Dedifferentiated amniotic fluid mesenchymal stem cell (primary cell): ENCODE measurements around the gene RHOA.
A peak's percentile ranks its signal among the peaks of the same experiment; 100 is the strongest.

Experiments
- DNase-seq: peaks from one replicate; pipeline ENCODE4 v3.0.0-alpha.2; 2016; ENCODE audit errors: extremely low spot score

Gene RHOA

GRCh38 chr3:49411968-49412631 is at the start of gene RHOA, which contains the start of gene TCTA:
RHOA (minus strand) TSS chr3:49411976; CDS start chr3:49375589, 36,387 bp downstream.
TCTA (plus strand) TSS chr3:49412423; CDS start chr3:49412427, 4 bp downstream.
- DNase-seq: peak; percentile 100

GRCh38 chr3:49460956-49461355 is 49.2 kb upstream of the RHOA start:
- DNase-seq: no peak

DNA sequence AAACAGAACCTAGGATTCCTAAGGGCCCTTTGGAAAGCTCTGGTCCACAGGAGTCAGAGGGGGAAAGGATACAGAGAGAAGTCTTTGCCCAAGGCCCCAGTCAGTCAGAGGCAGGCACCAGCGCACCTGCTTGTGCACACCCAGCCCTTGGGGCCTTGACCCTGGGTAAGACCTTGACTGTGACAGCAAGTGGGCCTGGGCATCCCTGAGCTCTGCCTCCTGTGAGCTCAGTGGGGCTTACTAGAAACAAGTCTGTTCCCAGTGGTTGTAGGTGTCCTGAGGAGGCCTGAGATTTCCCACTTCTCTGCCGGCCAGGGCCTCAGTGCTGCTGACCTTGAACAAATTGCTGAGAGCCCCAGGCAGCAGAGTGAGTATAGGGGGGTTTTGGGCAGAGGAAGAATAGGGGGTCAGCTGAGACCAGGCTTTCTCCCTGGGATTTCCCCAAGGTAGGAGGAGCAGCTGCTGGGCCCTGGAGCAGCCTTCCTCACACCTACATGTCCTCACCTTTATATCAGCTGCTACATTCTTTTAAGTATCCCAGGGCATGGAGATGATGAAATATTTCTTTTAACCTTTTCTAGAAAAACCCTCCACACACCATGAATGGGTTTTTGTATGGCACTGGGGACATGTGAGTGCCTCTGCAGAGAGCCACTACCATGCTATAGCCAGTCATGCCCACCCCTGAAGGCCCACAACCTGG is 48.6 kb upstream of the RHOA start:
- DNase-seq: no peak

- DNase-seq: no peak
These were observed 44.7 kb upstream of the RHOA start for GRCh38 chr3:49456466-49456865.

- no peak for DNase-seq
These were observed 43.3 kb upstream of the RHOA start for GRCh38 chr3:49454898-49455681.

GRCh38 chr3:49454458-49454857 is 42.7 kb upstream of the RHOA start:
- DNase-seq: no peak

GRCh38 chr3:49453621-49454020 is 41.8 kb upstream of the RHOA start:
- DNase-seq: no peak

DNA sequence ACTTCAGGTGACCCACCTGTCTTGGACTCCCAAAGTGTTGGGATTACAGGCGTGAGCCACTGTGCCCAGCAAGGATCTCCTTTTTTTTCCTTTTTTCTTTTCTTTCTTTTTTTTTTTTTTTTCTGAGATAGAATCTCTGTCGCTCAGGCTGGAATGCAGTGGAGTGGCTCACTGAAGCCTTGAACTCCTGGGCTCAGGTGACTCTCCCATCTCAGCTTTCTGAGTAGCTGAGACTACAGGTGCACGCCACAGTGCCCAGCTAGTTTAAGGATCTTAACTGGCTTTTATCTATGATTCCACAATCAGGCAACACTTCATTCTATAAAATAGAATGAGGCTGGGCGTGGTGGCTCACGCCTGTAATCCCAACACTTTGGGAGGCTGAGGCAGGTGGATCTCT is 33.6 kb upstream of the RHOA start:
- DNase-seq: no peak

DNA sequence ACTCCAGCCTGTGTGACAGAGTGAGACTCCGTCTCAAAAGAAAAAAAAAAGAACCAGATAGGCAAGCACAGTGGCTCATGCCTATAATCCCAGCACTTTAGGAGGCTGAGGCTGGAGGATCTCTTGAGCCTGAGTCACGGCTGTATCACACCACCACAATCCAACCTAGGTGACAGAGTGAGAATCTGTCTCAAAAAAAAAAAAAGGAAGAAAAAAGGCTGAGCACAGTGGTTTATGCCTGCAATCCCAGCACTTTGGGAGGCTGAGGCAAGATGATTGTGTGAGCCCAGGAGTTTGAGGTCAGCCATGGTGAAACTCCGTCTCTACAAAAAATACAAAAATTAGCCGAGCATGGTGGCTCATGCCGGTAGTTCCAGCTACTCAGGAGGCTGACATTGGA is 23.0 kb upstream of the RHOA start:
- DNase-seq: no peak

DNA sequence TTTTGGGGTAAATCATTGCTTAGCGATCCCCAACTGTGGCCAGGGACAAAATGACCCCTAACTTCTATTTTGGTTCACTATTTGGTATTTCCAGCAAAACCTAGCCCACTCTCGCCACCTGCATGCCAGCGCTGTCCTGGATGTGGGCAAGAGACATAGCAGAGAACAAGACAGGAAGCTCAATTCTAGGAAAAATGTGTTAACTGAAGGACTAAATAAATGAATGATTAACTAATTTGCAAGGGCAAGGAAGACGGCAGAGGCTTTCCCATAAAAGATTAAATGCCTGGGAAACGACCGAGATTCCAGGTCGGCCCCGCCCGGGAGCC is 16.9 kb upstream of the RHOA start:
- DNase-seq: no peak

DNA sequence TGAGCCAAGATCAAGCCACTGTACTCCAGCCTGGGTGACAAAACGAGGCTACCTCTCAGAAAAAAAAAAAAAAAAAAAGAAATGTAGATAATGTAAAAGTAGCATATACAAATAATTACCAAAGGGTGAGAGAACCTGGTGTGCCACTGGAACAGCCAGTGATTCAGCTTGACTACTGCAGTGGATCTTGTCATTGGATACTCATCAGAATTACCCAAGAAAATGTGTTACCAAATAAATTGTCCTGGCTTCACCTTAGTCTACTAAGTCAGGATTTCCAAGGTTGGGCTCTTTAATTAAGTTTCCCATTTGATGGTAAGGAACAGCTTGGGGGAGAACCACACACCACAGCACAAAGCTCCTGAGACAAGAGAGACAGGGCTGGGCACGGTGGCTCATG is 15.8 kb upstream of the RHOA start:
- no peak for DNase-seq

DNA sequence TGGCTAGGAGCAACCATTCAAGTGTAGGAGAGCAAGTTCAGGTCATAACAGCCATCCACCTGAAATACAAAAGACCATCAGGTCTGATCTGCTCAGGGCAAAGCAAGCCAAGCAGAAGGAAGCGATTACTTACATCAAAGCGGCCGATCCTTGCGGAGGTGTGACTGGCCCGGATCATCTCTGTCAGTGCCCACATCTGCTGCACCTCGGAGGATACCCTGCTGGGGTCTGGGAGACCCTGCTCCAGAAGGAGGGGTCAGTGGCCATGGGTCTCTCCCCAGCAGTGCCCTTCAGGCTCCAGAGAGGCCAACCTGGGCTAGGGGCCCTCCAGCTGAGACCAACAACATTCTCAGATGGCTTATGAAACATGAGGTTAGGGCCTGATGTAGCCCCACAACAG is 13.0 kb upstream of the RHOA start:
- no peak for DNase-seq

DNA sequence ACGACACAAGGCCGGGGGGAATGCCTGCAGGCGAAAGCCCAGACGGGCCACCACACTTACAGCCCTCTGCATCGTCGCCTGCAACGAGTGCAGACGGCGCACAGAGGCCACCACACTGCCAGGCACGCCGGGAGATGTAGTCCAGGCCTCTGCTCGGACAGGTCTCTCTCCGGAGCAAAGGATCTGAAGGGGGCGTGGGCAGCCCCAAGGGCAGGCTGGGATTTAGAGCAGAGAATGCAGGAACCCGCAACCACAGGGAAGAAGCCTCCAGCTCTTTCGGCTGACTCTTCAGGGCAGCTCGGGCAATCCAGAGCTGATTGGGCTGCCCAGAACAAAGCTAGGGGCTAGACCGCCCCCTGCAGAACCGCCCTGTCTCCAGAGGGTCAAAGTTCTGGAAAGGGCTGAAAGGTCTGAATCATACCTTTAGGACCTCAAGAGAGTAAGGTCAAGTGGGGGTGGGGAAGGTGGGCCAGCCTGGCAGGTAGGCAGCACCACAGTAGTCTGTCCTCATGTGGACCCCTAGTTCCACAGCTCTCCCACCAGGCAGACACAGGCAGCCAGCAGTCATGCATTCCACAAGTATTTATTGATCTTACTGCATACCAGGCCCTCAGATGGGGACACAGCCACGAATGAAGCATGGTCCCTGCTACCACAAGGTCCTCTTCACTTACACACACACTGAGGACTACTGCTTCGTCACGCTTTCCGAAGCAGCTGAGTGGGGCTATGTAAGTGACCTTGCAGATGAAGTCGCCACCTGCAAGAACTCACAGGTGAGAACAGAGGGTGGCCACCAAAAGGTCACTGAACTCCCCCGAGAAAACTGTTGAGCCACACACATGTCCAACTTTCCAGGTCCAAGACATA is 10.8 kb upstream of the RHOA start, which contains the start of gene AMT:
AMT (minus strand) TSS at position 95 of the 870 bp plus-strand sequence; CDS start at position 72, 23 bp downstream.
- no peak for DNase-seq

GRCh38 chr3:49421890-49422378 is 10.2 kb upstream of the RHOA start:
- DNase-seq: no peak

GRCh38 chr3:49417516-49418120 is 5.8 kb upstream of the RHOA start:
- DNase-seq: no peak

GRCh38 chr3:49416867-49417266 is 5.1 kb upstream of the RHOA start:
- no peak for DNase-seq

DNA sequence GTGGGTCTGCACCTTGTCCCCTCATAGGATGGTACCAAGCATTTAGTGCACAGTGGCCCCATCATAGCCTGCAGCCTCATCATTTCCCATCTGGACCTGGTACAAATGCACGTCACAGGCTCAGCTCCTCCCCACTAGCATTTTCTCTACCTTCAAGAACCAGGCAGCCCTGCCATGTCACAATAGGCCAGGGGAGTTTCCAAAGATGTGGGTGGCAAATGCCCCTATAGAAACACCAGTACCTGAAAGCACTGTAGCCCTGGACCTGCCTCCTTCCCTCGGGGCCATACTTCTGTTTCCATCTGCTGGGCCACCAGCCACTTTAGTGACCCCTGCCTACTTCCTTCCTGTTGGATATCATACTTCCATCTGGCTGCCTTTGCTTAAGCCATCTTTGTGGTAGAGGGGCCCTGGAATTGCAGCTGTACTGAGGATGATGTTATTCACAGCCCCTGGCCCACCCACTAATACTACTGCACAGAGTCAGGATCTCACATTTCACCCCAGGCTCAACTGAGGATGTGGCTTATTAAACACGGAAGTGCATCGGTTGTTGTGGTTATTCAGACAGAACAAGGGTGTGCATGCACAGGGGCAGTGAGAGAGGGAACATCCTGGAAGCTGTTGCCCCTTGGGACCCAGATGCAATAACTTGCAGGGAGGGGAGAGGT is 4.3 kb upstream of the RHOA start:
- no peak for DNase-seq

- DNase-seq: no peak
These were observed 3.0 kb upstream of the RHOA start for GRCh38 chr3:49414753-49415152.

- DNase-seq: no peak
These were observed 1.6 kb upstream of the RHOA start for GRCh38 chr3:49413338-49413734.

GRCh38 chr3:49412632-49413337 is 1.0 kb upstream of the RHOA start:
- no peak for DNase-seq
